Adrenal gland (tissue), 12 donors: ENCODE measurements around the gene NSA2. TPM values are rescaled to one million over a fixed set of nuclear protein-coding genes. Genes with fewer than 3 reads are reported as not detected.
"Not testable (repeated sequence)": the region's sequence is repeated elsewhere in the genome, so short reads cannot be mapped to it uniquely, and the experiment has no call there.

Experiments
- DNase-seq, 7 donors: peaks; one replicate each; pipeline ENCODE4 v3.0.0-alpha.2; 2019 to 2020
- H3K27ac ChIP-seq, 5 donors: fragments of 200-600 bp; sonication (generic) in 4 of 5; 1 replicate in 3 of 5; 2 replicates in 2 of 5; pipeline versions ENCODE4 v1.5.1 to v1.8.0; 2016 to 2020; ENCODE audit warnings: mild to moderate bottlenecking in 1 of 5
- H3K27me3 ChIP-seq: fragments of 200-600 bp; 2 replicates; pipeline ENCODE4 v1.8.0; 2021
- H3K36me3 ChIP-seq, 2 donors: fragments of 200-600 bp; replicated peaks in 1 of 2; 1 replicate in 1 of 2; 2 replicates in 1 of 2; pipeline versions ENCODE4 v1.5.1 to v1.8.0; 2018 to 2022
- H3K4me1 ChIP-seq, 2 donors: fragments of 200-600 bp; replicated peaks in 1 of 2; 1 replicate in 1 of 2; 2 replicates in 1 of 2; pipeline versions ENCODE4 v1.5.1 to v1.8.0; 2018 to 2021
- H3K4me3 ChIP-seq, 4 donors: fragments of 200-600 bp; sonication (generic) in 3 of 4; one replicate each; pipeline ENCODE4 v1.5.1; 2016 to 2018
- H3K9me3 ChIP-seq, 3 donors: fragments of 200-600 bp; sonication (generic) in 1 of 3; replicated peaks in 1 of 3; 1 replicate in 2 of 3; 2 replicates in 1 of 3; pipeline versions ENCODE4 v1.5.1 to v1.8.0; 2016 to 2021
- CTCF ChIP-seq, 6 experiments: fragments of 450-650 bp in 4 of 6; fragments of 200-600 bp in 2 of 6; sonication (generic) in 1 of 6; IDR thresholded peaks; 1 replicate in 5 of 6; 2 replicates in 1 of 6; pipeline versions ENCODE4 v1.5.1 to v1.8.0; 2016 to 2021; ENCODE audit warnings: antibody characterized with exemption in 6 of 6, mild to moderate bottlenecking in 2 of 6, moderate library complexity in 1 of 6
- POLR2A ChIP-seq, 2 donors: fragments of 450-650 bp; IDR thresholded peaks; one replicate each; pipeline ENCODE4 v1.6.1; 2017; ENCODE audit warnings: antibody characterized with exemption in 2 of 2, mild to moderate bottlenecking in 2 of 2, moderate library complexity in 1 of 2
- WGBS, 4 donors: extraction: QIAGEN DNeasy Blood & Tissue Kit in 2 of 4; methylation state at CpG; one replicate each; pipeline versions ENCODE4 v1.1.5 to v1.1.7; 2013 to 2017; 5-methylcytosine and 5-hydroxymethylcytosine counted together
- intact Hi-C, 2 donors: fragments of 100-400 bp; cut with DNase I; formaldehyde crosslinking; loops; one replicate each; pipeline versions ENCODE4 v1.14.1 to v1.15.0; 2022 to 2023
- polyA plus RNA-seq, 3 donors: library from polyadenylated mRNA; stranded (reverse); fragments of 200-250 nt in 2 of 3; fragments of 350-450 nt in 1 of 3; fragmentation: Illumina TruSeq in 1 of 3; extraction: RNeasy Lipid Tissue Mini Kit (QIAGEN cat#74804) in 1 of 3; gene quantifications; one replicate each; pipeline ENCODE4 v1.2.3, GENCODE V29; 2013 to 2014
- total RNA-seq, 9 donors: library from RNA; depleted of rRNA in 4 of 9; stranded (reverse); fragments of >200 nt in 4 of 9; fragments of 120-200 nt in 1 of 9; fragmentation: NEBNext Ultra II Directional in 1 of 9; extraction: Animal tissue kit (Norgen Biotek cat#: 25700) in 1 of 9; gene quantifications; one replicate each; pipeline versions ENCODE4 v1.1.0 to v1.2.4, GENCODE V29; 2013 to 2023
- donor health status: healthy with polysubstance abuse.
- donor health status: Bipolar disorder and iron deficiency.
- donor health status: DM: yes; HTN: yes; CAD: no.
- donor health status: DM: no; HTN: no; CAD: no.
- donor health status: DM: no; HTN: no; CAD: no.
- donor health status: DM: yes; HTN: yes; CAD: no.

The NSA2 gene
- total and polyA plus RNA-seq, 12 donors: 52.7 to 353 (median 78.4) TPM

DNA sequence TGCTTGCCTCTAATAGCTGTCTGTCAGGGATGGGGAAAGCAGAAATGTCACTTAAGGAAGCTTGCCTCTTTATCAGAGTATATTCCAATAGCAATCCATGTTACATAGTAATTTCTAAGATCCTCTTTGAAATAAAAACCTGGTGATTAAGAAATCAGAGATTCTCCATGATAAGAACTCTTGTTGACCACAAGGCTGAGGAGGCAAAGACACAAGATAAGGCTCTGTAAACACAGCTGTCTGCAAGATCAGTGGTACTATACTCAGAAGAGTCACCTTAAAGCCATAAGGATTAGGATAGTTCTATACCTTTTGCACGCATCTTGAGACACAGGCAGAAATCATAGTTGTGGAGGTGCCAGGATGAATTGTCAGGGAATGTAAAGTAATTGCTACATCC lies 41.7 kb upstream of the NSA2 start:
- no peak for DNase-seq
- Histone ChIP-seq H3K36me3 (peaks cover 0 to 50% of the 10 kb centered on the region in 2 donors), H3K4me1 (no peaks in the 10 kb centered on the region), H3K9me3 (no peaks in the 10 kb centered on the region), H3K4me3 (no peak overlapping the region), H3K27me3 (no peaks in the 10 kb centered on the region), H3K27ac (no peak overlapping the region)
- 95 to 100% (median 96%) methylated on average over 1 of the region's 1 CpG for WGBS, 4 donors
- no peak for TF ChIP-seq CTCF (IDR thresholded peaks at IDR 0.05)
- no peak for TF ChIP-seq POLR2A (IDR thresholded peaks at IDR 0.05)
- intact Hi-C loops: no loop called here

GRCh38 chr5:74736759-74737158 lies 30.3 kb upstream of the NSA2 start:
- WGBS, 4 donors: 93 to 97% (median 95%) methylated on average over 6 of the region's 6 CpGs
- no peaks in the 10 kb centered on the region for H3K4me1 ChIP-seq
- H3K27ac ChIP-seq: no peak overlapping the region
- no peaks in the 10 kb centered on the region for H3K27me3 ChIP-seq
- H3K9me3 ChIP-seq: no peaks in the 10 kb centered on the region
- intact Hi-C loops: no loop called here
- DNase-seq: no peak
- peaks cover 0 to 50% of the 10 kb centered on the region in 2 donors for H3K36me3 ChIP-seq
- no peak overlapping the region for H3K4me3 ChIP-seq
- TF ChIP-seq CTCF (IDR thresholded peaks at IDR 0.05) (no peak), POLR2A (IDR thresholded peaks at IDR 0.05) (no peak)

- DNase-seq: no peak
- 96 to 98% (median 97%) methylated on average over 4 of the region's 4 CpGs for WGBS, 4 donors
- H3K4me3 ChIP-seq: no peak overlapping the region
- no peaks in the 10 kb centered on the region for H3K4me1 ChIP-seq
- no peaks in the 10 kb centered on the region for H3K27me3 ChIP-seq
- no peaks in the 10 kb centered on the region for H3K9me3 ChIP-seq
- H3K27ac ChIP-seq: no peak overlapping the region
- intact Hi-C loops: no loop called here
- TF ChIP-seq POLR2A (IDR thresholded peaks at IDR 0.05) (no peak), CTCF (IDR thresholded peaks at IDR 0.05) (no peak)
- H3K36me3 ChIP-seq: peaks cover 0 to 52% of the 10 kb centered on the region in 2 donors
These were observed 28.6 kb upstream of the NSA2 start for GRCh38 chr5:74738406-74738805.

- H3K9me3 ChIP-seq, H3K27ac ChIP-seq, H3K27me3 ChIP-seq, H3K4me3 ChIP-seq, intact Hi-C loops, H3K4me1 ChIP-seq, DNase-seq: not testable (repeated sequence)
- 97 to 100% (median 98%) methylated on average over 4 of the region's 4 CpGs for WGBS, 4 donors
- peaks cover 0 to 24% of the 10 kb centered on the region in 2 donors for H3K36me3 ChIP-seq
These were observed 18.3 kb upstream of the NSA2 start for GRCh38 chr5:74748742-74749141.

- DNase-seq: no peak
- TF ChIP-seq POLR2A (IDR thresholded peaks at IDR 0.05) (no peak), CTCF (IDR thresholded peaks at IDR 0.05) (no peak)
- Histone ChIP-seq H3K4me3 (no peak overlapping the region), H3K9me3 (no peaks in the 10 kb centered on the region), H3K27me3 (no peaks in the 10 kb centered on the region), H3K36me3 (peaks cover 0 to 23% of the 10 kb centered on the region in 2 donors), H3K27ac (no peak overlapping the region), H3K4me1 (peaks cover 7 to 10% of the 10 kb centered on the region in 2 donors)
- 86 to 96% (median 87%) methylated on average over 1 of the region's 1 CpG for WGBS, 4 donors
- intact Hi-C loops: loop anchor here (10.0 kb wide), 2 partner anchors 86 to 154 kb away; no protein-coding TSS in a partner anchor
These were observed 5.8 kb upstream of the NSA2 start for GRCh38 chr5:74761241-74761640.
